Uterus (tissue), 2 donors: ENCODE results near the gene STAT2.

ENCODE experiments used
- POLR2A ChIP-seq, 2 donors: fragments of 450-650 bp; IDR thresholded peaks; one replicate each; pipeline ENCODE4 v1.6.1; 2016; ENCODE audit warnings: antibody characterized with exemption in 2 of 2, mild to moderate bottlenecking in 1 of 2, moderate library complexity in 1 of 2
- TF ChIP-seq, protein P1 (sequence below), 4 experiments: fragments of 200-600 bp in 2 of 4; fragments of 450-650 bp in 2 of 4; sonication (generic) in 2 of 4; IDR thresholded peaks; one replicate each; pipeline ENCODE4 v1.5.1; 2016 to 2019; ENCODE audit warnings: antibody characterized with exemption in 4 of 4, mild to moderate bottlenecking in 2 of 4, moderate library complexity in 1 of 4

- TF ChIP-seq, protein P1, sequence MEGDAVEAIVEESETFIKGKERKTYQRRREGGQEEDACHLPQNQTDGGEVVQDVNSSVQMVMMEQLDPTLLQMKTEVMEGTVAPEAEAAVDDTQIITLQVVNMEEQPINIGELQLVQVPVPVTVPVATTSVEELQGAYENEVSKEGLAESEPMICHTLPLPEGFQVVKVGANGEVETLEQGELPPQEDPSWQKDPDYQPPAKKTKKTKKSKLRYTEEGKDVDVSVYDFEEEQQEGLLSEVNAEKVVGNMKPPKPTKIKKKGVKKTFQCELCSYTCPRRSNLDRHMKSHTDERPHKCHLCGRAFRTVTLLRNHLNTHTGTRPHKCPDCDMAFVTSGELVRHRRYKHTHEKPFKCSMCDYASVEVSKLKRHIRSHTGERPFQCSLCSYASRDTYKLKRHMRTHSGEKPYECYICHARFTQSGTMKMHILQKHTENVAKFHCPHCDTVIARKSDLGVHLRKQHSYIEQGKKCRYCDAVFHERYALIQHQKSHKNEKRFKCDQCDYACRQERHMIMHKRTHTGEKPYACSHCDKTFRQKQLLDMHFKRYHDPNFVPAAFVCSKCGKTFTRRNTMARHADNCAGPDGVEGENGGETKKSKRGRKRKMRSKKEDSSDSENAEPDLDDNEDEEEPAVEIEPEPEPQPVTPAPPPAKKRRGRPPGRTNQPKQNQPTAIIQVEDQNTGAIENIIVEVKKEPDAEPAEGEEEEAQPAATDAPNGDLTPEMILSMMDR (IDR thresholded peaks at IDR 0.05) = no peak
- TF ChIP-seq POLR2A (IDR thresholded peaks at IDR 0.05) = no peak
Measured at GRCh38 chr12:56375598-56376434, 15.9 kb upstream of the STAT2 start.
